Measurements from ENCODE around the gene ZNF462.

Gene ZNF462

DNA sequence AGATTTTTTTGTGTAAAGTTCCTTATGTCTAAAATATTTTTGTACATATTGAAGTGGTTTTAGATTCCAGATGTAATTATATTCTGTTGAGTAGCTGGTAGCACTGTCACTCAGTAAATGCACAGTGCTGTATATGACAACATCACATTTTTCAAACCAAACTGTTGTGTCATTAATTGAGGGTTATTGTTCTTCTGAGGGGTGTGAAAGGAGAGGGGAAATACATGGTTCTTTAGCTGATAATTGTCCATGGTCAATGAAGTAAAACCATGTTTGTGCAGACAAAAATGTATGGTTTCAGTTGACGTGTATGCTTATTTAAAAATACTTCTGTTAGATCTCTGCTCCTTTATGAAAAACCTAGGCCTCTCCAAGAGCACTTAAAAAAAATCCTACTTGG lies 3.3 kb downstream of the ZNF462 start:
- Histone ChIP-seq H3K27me3 (ENCODE audit: insufficient read depth, low read depth) (no peaks in the 10 kb centered on the region), H3K9ac (no peak overlapping the region), H2AFZ (ENCODE audit: low read depth) (no peak overlapping the region), H3K79me2 (ENCODE audit: insufficient read depth, low read depth) (peaks cover 11% of the 10 kb centered on the region; the same call in 1 of the 2 replicates), H3K36me3 (ENCODE audit: insufficient read depth) (no peaks in the 10 kb centered on the region), H3K4me3 (IDR thresholded peaks at IDR 0.05; ENCODE audit: insufficient read depth, low read depth, low read length) (no peak overlapping the region), H3K27ac (no peak overlapping the region), H4K20me1 (ENCODE audit: insufficient read depth) (no peaks in the 10 kb centered on the region), H3K4me1 (ENCODE audit: low read depth, poor library complexity, severe bottlenecking) (peaks cover 8% of the 10 kb centered on the region), H3K4me2 (no peak overlapping the region)
- TF ChIP-seq, protein P1, sequence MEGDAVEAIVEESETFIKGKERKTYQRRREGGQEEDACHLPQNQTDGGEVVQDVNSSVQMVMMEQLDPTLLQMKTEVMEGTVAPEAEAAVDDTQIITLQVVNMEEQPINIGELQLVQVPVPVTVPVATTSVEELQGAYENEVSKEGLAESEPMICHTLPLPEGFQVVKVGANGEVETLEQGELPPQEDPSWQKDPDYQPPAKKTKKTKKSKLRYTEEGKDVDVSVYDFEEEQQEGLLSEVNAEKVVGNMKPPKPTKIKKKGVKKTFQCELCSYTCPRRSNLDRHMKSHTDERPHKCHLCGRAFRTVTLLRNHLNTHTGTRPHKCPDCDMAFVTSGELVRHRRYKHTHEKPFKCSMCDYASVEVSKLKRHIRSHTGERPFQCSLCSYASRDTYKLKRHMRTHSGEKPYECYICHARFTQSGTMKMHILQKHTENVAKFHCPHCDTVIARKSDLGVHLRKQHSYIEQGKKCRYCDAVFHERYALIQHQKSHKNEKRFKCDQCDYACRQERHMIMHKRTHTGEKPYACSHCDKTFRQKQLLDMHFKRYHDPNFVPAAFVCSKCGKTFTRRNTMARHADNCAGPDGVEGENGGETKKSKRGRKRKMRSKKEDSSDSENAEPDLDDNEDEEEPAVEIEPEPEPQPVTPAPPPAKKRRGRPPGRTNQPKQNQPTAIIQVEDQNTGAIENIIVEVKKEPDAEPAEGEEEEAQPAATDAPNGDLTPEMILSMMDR (conservative IDR thresholded peaks at IDR 0.05; ENCODE audit: low read depth, low read length): no peak

DNA sequence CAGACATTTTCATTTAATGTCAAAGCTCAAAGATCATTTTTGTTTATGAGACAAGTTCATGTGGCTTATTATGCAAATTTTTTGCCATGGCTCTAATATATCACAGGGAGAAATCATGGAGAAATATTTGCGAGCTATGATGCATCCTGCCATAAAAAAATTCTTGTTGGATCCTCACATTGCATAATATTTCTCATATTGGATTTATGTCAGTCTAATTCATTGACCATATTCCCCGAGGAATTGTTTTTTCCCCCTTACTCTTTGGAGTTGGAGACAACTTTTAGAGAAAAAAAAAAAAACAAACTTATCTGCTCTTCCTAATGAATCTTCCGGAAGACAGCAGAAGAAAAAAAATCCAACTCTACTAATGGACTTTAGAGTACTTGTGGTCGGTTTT lies 4.3 kb downstream of the ZNF462 start:
- Histone ChIP-seq H3K36me3 (ENCODE audit: insufficient read depth) (no peaks in the 10 kb centered on the region), H3K27ac (no peak overlapping the region), H3K4me2 (no peak overlapping the region), H3K9ac (no peak overlapping the region), H2AFZ (ENCODE audit: low read depth) (no peak overlapping the region), H3K4me1 (ENCODE audit: low read depth, poor library complexity, severe bottlenecking) (peaks cover 4% of the 10 kb centered on the region), H4K20me1 (ENCODE audit: insufficient read depth) (no peaks in the 10 kb centered on the region), H3K27me3 (ENCODE audit: insufficient read depth, low read depth) (no peaks in the 10 kb centered on the region), H3K79me2 (ENCODE audit: insufficient read depth, low read depth) (peaks cover 11% of the 10 kb centered on the region; the same call in 1 of the 2 replicates), H3K4me3 (IDR thresholded peaks at IDR 0.05; ENCODE audit: insufficient read depth, low read depth, low read length) (no peak overlapping the region)
- TF ChIP-seq, protein P1 (conservative IDR thresholded peaks at IDR 0.05; ENCODE audit: low read depth, low read length): no peak

DNA sequence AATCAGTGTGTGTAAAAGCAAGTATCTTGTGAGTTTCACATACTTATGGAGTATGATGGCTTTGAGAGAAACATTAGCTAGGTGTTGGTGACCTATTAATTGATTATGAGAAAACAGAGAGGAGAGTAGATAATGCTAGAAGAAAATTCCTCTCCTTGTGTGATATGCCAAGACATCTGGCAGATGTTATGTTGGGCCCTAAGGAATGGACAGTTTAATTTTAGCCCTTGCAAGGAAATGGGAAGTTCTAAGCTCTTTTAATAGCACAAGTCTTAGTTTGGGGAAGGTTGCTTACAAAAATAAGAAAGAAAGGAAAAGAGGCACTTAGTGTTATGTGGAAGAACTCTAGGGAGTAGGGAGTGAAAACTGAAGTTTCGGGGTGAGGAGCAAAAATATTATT lies 5.1 kb downstream of the ZNF462 start:
- Histone ChIP-seq H3K4me2 (no peak overlapping the region), H2AFZ (ENCODE audit: low read depth) (no peak overlapping the region), H3K4me1 (ENCODE audit: low read depth, poor library complexity, severe bottlenecking) (peaks cover 4% of the 10 kb centered on the region), H3K9ac (no peak overlapping the region), H3K4me3 (IDR thresholded peaks at IDR 0.05; ENCODE audit: insufficient read depth, low read depth, low read length) (no peak overlapping the region), H3K27ac (no peak overlapping the region), H3K79me2 (ENCODE audit: insufficient read depth, low read depth) (peaks cover 11% of the 10 kb centered on the region; the same call in 1 of the 2 replicates), H3K27me3 (ENCODE audit: insufficient read depth, low read depth) (no peaks in the 10 kb centered on the region), H4K20me1 (ENCODE audit: insufficient read depth) (no peaks in the 10 kb centered on the region), H3K36me3 (ENCODE audit: insufficient read depth) (no peaks in the 10 kb centered on the region)
- TF ChIP-seq, protein P1 (conservative IDR thresholded peaks at IDR 0.05; ENCODE audit: low read depth, low read length): no peak

DNA sequence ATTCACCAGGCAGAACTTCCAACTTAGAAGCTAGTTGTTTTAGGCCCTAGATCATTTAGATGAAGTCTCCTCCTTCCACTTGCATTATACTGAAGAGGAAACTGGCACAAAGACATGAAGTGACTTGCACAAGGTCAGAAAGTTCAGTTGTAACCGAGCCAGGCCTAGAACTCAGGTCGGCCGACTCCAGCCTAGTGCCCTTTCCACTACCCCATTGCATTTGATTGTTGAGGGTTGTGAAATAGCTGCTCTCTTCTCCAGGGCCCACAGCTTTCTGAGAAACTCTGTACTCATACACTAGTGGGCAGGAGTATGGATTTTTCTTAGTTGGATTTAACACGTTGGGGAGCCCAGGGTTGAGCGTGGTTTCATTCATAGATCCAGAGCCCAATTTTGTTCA lies 5.6 kb downstream of the ZNF462 start:
- Histone ChIP-seq H3K27ac (no peak overlapping the region), H3K4me1 (ENCODE audit: low read depth, poor library complexity, severe bottlenecking) (peaks cover 4% of the 10 kb centered on the region), H3K36me3 (ENCODE audit: insufficient read depth) (no peaks in the 10 kb centered on the region), H3K4me3 (IDR thresholded peaks at IDR 0.05; ENCODE audit: insufficient read depth, low read depth, low read length) (no peak overlapping the region), H4K20me1 (ENCODE audit: insufficient read depth) (no peaks in the 10 kb centered on the region), H3K27me3 (ENCODE audit: insufficient read depth, low read depth) (no peaks in the 10 kb centered on the region), H3K4me2 (no peak overlapping the region), H2AFZ (ENCODE audit: low read depth) (no peak overlapping the region), H3K79me2 (ENCODE audit: insufficient read depth, low read depth) (peaks cover 11% of the 10 kb centered on the region; the same call in 1 of the 2 replicates), H3K9ac (no peak overlapping the region)
- TF ChIP-seq, protein P1 (conservative IDR thresholded peaks at IDR 0.05; ENCODE audit: low read depth, low read length): no peak
